Spleen (tissue), 7 donors: ENCODE data around the gene ARMC9.

Experiments used
- POLR2A ChIP-seq, 3 donors: fragments of 450-650 bp; IDR thresholded peaks; one replicate each; pipeline ENCODE4 v1.5.1; 2017; ENCODE audit warnings: antibody characterized with exemption in 3 of 3, mild to moderate bottlenecking in 1 of 3
- TF ChIP-seq, protein P1 (sequence below), 11 experiments: fragments of 200-600 bp in 7 of 11; fragments of 450-650 bp in 4 of 11; sonication (generic) in 4 of 11; IDR thresholded peaks in 8 of 11; conservative IDR thresholded peaks in 3 of 11; 1 replicate in 7 of 11; 2 replicates in 4 of 11; pipeline versions ENCODE4 v1.4.0 to v1.8.0; 2016 to 2021; ENCODE audit warnings: antibody characterized with exemption in 11 of 11, inconsistent platforms in 4 of 11, mild to moderate bottlenecking in 1 of 11
- donor health status: DM: no; HTN: no; CAD: no; lungs with moderate emphysema.
- donor health status: DM: no; HTN: no; CAD: no.
- donor health status: DM: no; HTN: no; CAD: no.

DNA sequence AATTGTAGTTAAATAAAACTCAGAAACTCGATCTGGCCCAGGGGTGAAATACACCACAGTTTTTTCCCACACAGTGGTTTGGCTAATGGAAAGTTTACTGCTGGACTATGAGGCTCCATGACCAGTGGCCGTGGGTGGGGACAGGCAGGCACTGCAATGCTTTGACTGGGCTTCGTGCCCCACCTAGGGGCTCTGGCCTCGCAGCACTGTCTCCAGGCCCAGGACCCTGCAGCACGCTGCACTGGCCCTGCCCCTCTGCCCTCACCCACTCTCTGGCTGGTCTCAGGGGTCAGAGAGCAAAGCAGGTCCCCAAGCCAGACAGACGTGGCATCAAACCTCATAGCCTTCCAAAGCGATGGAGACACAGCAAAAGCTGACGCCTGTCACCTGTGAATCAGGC is 183.7 kb downstream of the ARMC9 start:
- TF ChIP-seq, protein P1, sequence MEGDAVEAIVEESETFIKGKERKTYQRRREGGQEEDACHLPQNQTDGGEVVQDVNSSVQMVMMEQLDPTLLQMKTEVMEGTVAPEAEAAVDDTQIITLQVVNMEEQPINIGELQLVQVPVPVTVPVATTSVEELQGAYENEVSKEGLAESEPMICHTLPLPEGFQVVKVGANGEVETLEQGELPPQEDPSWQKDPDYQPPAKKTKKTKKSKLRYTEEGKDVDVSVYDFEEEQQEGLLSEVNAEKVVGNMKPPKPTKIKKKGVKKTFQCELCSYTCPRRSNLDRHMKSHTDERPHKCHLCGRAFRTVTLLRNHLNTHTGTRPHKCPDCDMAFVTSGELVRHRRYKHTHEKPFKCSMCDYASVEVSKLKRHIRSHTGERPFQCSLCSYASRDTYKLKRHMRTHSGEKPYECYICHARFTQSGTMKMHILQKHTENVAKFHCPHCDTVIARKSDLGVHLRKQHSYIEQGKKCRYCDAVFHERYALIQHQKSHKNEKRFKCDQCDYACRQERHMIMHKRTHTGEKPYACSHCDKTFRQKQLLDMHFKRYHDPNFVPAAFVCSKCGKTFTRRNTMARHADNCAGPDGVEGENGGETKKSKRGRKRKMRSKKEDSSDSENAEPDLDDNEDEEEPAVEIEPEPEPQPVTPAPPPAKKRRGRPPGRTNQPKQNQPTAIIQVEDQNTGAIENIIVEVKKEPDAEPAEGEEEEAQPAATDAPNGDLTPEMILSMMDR (IDR thresholded peaks at IDR 0.05 in 8 of 11, conservative IDR thresholded peaks at IDR 0.05 in 3 of 11) = no peak
- no peak for TF ChIP-seq POLR2A (IDR thresholded peaks at IDR 0.05)
